GM21723 (cell line): ENCODE measurements around the gene HFM1.
"Not testable (repeated sequence)": the region's sequence is repeated elsewhere in the genome, so short reads cannot be mapped to it uniquely, and the experiment has no call there.

Experiments
- ATAC-seq: cut with Tn5 transposase; IDR thresholded peaks from one replicate; pipeline ENCODE4 v1.9.1; 2021; ENCODE audit warnings: mild to moderate bottlenecking, moderate library complexity; ENCODE audit not compliant: unreplicated experiment

The HFM1 gene

GRCh38 chr1:91404151-91405012, at the start of gene HFM1:
TSS of gene HFM1 (minus strand) at chr1:91404837. CDS start at chr1:91401082, 3,755 bp downstream.
- ATAC-seq, result peak; percentile 97

GRCh38 chr1:91454136-91454535, 49.5 kb upstream of the HFM1 start:
- ATAC-seq, result no peak

GRCh38 chr1:91450260-91450659, 45.6 kb upstream of the HFM1 start:
- no peak for ATAC-seq

GRCh38 chr1:91447782-91448181, 43.1 kb upstream of the HFM1 start:
- not testable (repeated sequence) for ATAC-seq

- not testable (repeated sequence) for ATAC-seq
These were observed 37.3 kb upstream of the HFM1 start for GRCh38 chr1:91441980-91442379.

- ATAC-seq, result no peak
These were observed 36.2 kb upstream of the HFM1 start for GRCh38 chr1:91440847-91441246.

GRCh38 chr1:91439016-91439415, 34.4 kb upstream of the HFM1 start:
- ATAC-seq, result no peak

GRCh38 chr1:91428182-91428798, 23.7 kb upstream of the HFM1 start:
- no peak for ATAC-seq

- ATAC-seq, result no peak
These were observed 23.1 kb upstream of the HFM1 start for GRCh38 chr1:91427741-91428140.

- ATAC-seq, result not testable (repeated sequence)
These were observed 17.9 kb upstream of the HFM1 start for GRCh38 chr1:91422523-91422922.

- no peak for ATAC-seq
These were observed 7.7 kb upstream of the HFM1 start for GRCh38 chr1:91412371-91412770.

GRCh38 chr1:91406773-91407389, 2.2 kb upstream of the HFM1 start:
- no peak for ATAC-seq

GRCh38 chr1:91402023-91402422, 2.6 kb downstream of the HFM1 start:
- no peak for ATAC-seq

GRCh38 chr1:91400133-91400725, 4.4 kb downstream of the HFM1 start:
- no peak for ATAC-seq

- no peak for ATAC-seq
These were observed 6.3 kb downstream of the HFM1 start for GRCh38 chr1:91398291-91398690.

- no peak for ATAC-seq
These were observed 7.0 kb downstream of the HFM1 start for GRCh38 chr1:91397605-91398004.

- no peak for ATAC-seq
These were observed 11.6 kb downstream of the HFM1 start for GRCh38 chr1:91393042-91393441.

- no peak for ATAC-seq
These were observed 18.5 kb downstream of the HFM1 start for GRCh38 chr1:91386109-91386508.

GRCh38 chr1:91383456-91383855, 21.2 kb downstream of the HFM1 start:
- ATAC-seq, result no peak

GRCh38 chr1:91381844-91382243, 22.8 kb downstream of the HFM1 start:
- no peak for ATAC-seq

- no peak for ATAC-seq
These were observed 30.6 kb downstream of the HFM1 start for GRCh38 chr1:91374086-91374485.
